Measurements from ENCODE around the gene RPS19BP1. TPM values are rescaled to one million over a fixed set of nuclear protein-coding genes. Genes with fewer than 3 reads are reported as not detected.

Gene RPS19BP1
- total RNA-seq, 1 donor from 2014 or later, result 67.9 TPM

DNA sequence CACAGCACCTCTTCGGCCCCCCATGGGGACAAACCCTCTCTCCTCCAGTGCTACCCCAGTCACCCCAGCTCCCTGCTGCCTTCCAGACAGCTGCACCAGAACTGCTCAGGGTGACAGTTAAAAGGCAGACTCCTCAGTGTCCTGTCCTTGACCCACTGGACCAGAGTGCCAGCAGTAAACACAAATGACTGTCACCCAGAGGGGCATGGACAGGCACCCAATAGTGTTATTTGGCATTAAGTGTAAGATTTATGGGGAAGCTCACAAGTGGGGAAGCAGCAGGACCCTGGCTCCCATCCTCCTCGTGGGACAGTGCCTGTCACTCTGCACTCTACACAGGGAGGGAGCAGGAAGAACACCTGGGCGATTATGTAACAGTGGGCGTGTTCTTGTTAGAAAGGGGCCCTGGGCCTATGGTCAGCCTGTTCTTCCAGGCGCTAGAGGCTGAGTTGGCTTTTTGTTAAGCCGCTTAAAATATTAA is 5.0 kb downstream of the RPS19BP1 start:
- no peak for TF ChIP-seq CTCF (IDR thresholded peaks at IDR 0.05)
- intact Hi-C loops (cut with DNase I), result no loop called here
- no peaks in the 10 kb centered on the region for H3K27me3 ChIP-seq (ENCODE audit: low read depth)
- H3K27ac ChIP-seq, result no peak overlapping the region
- DNase-seq (peak; percentile 50), ATAC-seq (peak in 1 of 2 donors; percentile 17)
- H3K9me3 ChIP-seq, result no peaks in the 10 kb centered on the region
- H3K4me1 ChIP-seq, result peaks cover 93% of the 10 kb centered on the region
- H3K36me3 ChIP-seq, result peaks cover 69% of the 10 kb centered on the region
- no peak overlapping the region for H3K4me3 ChIP-seq

GRCh38 chr22:39526736-39527171 is 5.8 kb downstream of the RPS19BP1 start:
- Histone ChIP-seq H3K4me1 (peaks cover 97% of the 10 kb centered on the region), H3K27me3 (ENCODE audit: low read depth) (no peaks in the 10 kb centered on the region), H3K9me3 (no peaks in the 10 kb centered on the region), H3K36me3 (peaks cover 76% of the 10 kb centered on the region), H3K4me3 (no peak overlapping the region), H3K27ac (no peak overlapping the region)
- DNase-seq (peak; percentile 57), ATAC-seq (no peak)
- no peak for TF ChIP-seq CTCF (IDR thresholded peaks at IDR 0.05)
- intact Hi-C loops (cut with DNase I), result no loop called here

DNA sequence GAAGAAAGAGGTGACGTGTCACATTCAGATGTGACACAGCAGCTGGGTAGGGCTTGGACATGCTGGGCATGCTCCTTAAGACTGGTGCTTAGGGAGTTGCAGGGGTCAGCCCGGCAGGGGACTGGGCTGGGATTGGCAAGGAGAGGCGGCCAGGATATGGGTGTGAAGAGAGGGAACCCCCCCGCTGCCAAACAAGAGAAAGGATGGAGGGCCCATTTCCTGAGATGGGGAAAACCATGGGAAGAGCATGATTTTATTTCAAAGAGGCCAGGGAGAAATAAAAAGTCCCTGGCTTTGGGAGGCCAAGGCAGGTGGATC is 6.9 kb downstream of the RPS19BP1 start:
- Histone ChIP-seq H3K27me3 (ENCODE audit: low read depth) (no peaks in the 10 kb centered on the region), H3K4me1 (peaks cover 91% of the 10 kb centered on the region), H3K4me3 (no peak overlapping the region), H3K9me3 (no peaks in the 10 kb centered on the region), H3K36me3 (peaks cover 78% of the 10 kb centered on the region), H3K27ac (no peak overlapping the region)
- no peak for ATAC-seq
- DNase-seq, result peak; percentile 38
- TF ChIP-seq CTCF (IDR thresholded peaks at IDR 0.05), result no peak
- intact Hi-C loops (cut with DNase I), result no loop called here

DNA sequence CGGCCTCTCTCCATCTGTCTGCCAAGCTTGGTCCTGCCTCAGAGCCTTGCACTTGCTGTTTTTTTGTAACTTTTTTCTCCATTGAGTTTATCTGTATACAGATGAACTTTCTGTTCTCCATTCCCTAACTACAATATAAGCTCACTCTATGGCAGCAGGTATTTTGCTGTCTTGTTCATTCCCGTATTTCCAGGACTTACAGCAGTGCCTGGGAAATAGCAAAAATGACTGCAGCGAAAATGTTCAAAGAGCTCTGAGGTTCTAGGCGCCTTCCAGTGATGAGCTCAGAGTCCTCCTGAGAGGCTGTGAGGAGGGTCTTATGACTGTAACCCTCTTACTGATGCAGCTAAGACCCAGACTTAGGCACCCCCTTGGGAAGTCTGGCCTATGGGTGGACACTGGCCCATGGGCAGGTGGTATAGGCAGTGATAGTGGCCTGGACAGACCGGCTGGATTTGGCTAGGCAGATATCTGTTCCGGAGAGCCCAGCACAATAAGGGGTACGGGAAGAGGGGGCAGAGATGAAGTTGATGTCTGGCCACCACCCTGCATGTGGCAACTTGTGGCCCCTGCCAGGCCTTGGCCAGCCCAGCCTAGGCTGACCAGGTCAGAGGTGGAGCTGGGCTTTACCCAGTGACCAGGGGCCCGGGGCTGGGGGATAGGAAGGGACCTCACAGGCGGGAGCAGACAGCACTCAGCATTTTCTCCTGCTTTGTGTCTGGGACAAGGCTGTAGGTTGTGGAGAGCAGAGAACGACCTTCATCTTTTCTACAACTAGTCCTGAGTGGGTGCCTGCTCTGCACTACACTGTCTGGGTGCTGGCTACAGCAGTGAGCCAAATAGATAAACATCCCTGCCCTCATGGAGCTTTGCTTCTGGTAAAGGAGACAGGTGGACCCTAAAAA is 7.5 kb downstream of the RPS19BP1 start:
- Histone ChIP-seq H3K4me1 (peaks cover 85% of the 10 kb centered on the region), H3K36me3 (peaks cover 74% of the 10 kb centered on the region), H3K27ac (peak overlapping the region; percentile 31), H3K4me3 (no peak overlapping the region), H3K9me3 (no peaks in the 10 kb centered on the region), H3K27me3 (ENCODE audit: low read depth) (no peaks in the 10 kb centered on the region)
- DNase-seq (peak; percentile 40), ATAC-seq (no peak)
- no peak for TF ChIP-seq CTCF (IDR thresholded peaks at IDR 0.05)
- intact Hi-C loops (cut with DNase I), result no loop called here

DNA sequence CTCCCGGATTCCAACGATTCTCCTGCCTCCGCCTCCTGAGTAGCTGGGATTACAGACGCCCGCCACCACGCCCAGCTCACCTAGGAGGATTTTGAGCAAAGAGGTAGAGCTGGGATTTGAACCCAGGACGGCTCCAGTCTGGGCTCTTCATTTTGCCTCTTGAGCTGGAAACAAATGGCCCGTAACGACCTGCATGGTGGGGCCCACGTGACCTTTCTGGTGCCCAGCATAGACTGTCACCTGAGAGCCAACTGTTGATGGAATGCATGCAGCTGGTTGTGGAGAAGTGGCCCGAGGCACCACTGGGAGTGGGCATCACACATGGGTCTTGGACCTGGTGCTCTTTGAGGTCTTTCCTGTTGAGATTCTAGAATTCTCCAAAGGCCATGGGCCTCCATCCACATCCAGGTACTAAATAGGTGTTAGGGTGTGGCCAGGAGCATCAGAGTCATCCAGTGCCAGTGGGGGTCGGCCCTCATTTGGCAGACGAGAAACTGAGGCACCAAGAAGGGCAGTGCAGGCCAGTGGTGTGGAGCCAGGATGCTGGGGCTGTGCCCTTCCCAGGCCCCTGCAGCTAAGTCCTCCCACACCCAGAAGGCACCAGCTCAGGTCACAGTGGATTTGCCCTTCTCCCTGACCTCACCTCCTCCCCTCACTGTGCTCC is 8.3 kb downstream of the RPS19BP1 start:
- H3K4me1 ChIP-seq, result peaks cover 78% of the 10 kb centered on the region
- TF ChIP-seq CTCF (IDR thresholded peaks at IDR 0.05), result no peak
- peak overlapping the region; percentile 31 for H3K27ac ChIP-seq
- DNase-seq, result peak; percentile 42
- H3K4me3 ChIP-seq, result no peak overlapping the region
- ATAC-seq, result no peak
- peaks cover 66% of the 10 kb centered on the region for H3K36me3 ChIP-seq
- intact Hi-C loops (cut with DNase I), result no loop called here
- H3K9me3 ChIP-seq, result no peaks in the 10 kb centered on the region
- H3K27me3 ChIP-seq (ENCODE audit: low read depth), result no peaks in the 10 kb centered on the region

Data from lower lobe of right lung (tissue), 2 donors.